K562 (cell line): ENCODE measurements around the gene TAAR1. TPM values are rescaled to one million over a fixed set of nuclear protein-coding genes. Genes with fewer than 3 reads are reported as not detected.

Source experiments
- ATAC-seq: fragments of 200-7000 bp; cut with Tn5 transposase; 3 replicates; pipeline ENCODE4 v1.9.1; 2020; ENCODE audit warnings: moderate library complexity
- BruUV-seq: library from RNA; stranded (reverse); fragments of 400-500 nt; replicated peaks from 2 replicates; lab custom pipeline; 2021; lab: Mats Ljungman, UMichigan
- CTCF ChIA-PET: fragments of 300-600 bp; formaldehyde crosslinking; extraction: SDS; loops from one replicate; lab custom pipeline; 2021; ENCODE audit warnings: low intra/inter-chr PET ratio; lab: Yijun Ruan, JAX
- POLR2A ChIA-PET: fragments of 300-600, 350-650 bp; sonication (Branson Sonifier 250); formaldehyde crosslinking; extraction: SDS; loops from one replicate; lab custom pipeline; 2021; ENCODE audit warnings: antibody characterized with exemption, inconsistent platforms; lab: Yijun Ruan, JAX
- DNase-seq, 4 experiments: peaks; one replicate each; pipeline versions ENCODE4 v3.0.0 to v3.0.0-alpha.2; 2011 to 2018; ENCODE audit warnings: low spot score in 3 of 4, mixed read lengths in 3 of 4; ENCODE audit errors: extremely low read depth in 1 of 4
- FAIRE-seq: peaks from 2 replicates; lab custom pipeline; 2011; peaks lifted over from hg19 to GRCh38; lab: Jason Lieb, UNC
- H2AFZ ChIP-seq: 2 replicates; pipeline ENCODE4 v1.6.0; 2011; ENCODE audit warnings: low read depth, low read length, control low read depth, inconsistent platforms
- H3K27ac ChIP-seq: fragments of 200-600 bp; 3 replicates; pipeline ENCODE4 v1.8.0; 2011; ENCODE audit warnings: low read depth, mild to moderate bottlenecking, control low read depth, inconsistent platforms, low read length, moderate library complexity, mixed read lengths; ENCODE audit errors: extremely low read depth
- H3K27me3 ChIP-seq, 2 experiments: fragments of 300-600 bp in 1 of 2; 2 replicates in 1 of 2; 3 replicates in 1 of 2; pipeline versions ENCODE4 v1.6.0 to v1.8.0; 2011; ENCODE audit warnings: inconsistent platforms in 2 of 2, low read length in 2 of 2, mild to moderate bottlenecking in 1 of 2, mixed read lengths in 1 of 2, moderate library complexity in 1 of 2; ENCODE audit not compliant: control insufficient read depth in 2 of 2, insufficient read depth in 2 of 2
- H3K36me3 ChIP-seq: fragments of 300-600 bp; 3 replicates; pipeline ENCODE4 v1.8.0; 2011; ENCODE audit warnings: mild to moderate bottlenecking, low read length, inconsistent platforms; ENCODE audit not compliant: control insufficient read depth, insufficient read depth
- H3K4me1 ChIP-seq, 2 experiments: fragments of 200-600 bp in 1 of 2; replicated peaks in 1 of 2; 2 replicates in 1 of 2; 3 replicates in 1 of 2; pipeline versions ENCODE4 v1.5.1 to v1.8.0; 2011; ENCODE audit warnings: inconsistent platforms in 2 of 2, low read length in 2 of 2, mild to moderate bottlenecking in 1 of 2, mixed read lengths in 1 of 2, moderate library complexity in 1 of 2; ENCODE audit not compliant: control insufficient read depth in 2 of 2, insufficient read depth in 2 of 2
- H3K4me2 ChIP-seq: 2 replicates; pipeline ENCODE4 v1.6.1; 2011; ENCODE audit warnings: low read length, control low read depth, inconsistent platforms, mixed read lengths; ENCODE audit not compliant: insufficient read depth
- H3K4me3 ChIP-seq: fragments of 200-600 bp; sonication (generic), shearing (Covaris generic); 2 replicates; pipeline ENCODE4 v1.5.1; 2016; ENCODE audit warnings: control low read depth, inconsistent platforms
- H3K79me2 ChIP-seq: fragments of 200-600 bp; 3 replicates; pipeline ENCODE4 v1.8.0; 2011; ENCODE audit warnings: low read length, inconsistent platforms; ENCODE audit not compliant: control insufficient read depth, insufficient read depth
- H3K9ac ChIP-seq, 2 experiments: 2 replicates each; pipeline versions ENCODE4 v1.6.0 to v1.6.1; 2011; ENCODE audit warnings: low read depth in 2 of 2, low read length in 2 of 2, control low read depth in 1 of 2, inconsistent platforms in 1 of 2, mild to moderate bottlenecking in 1 of 2, mixed read lengths in 1 of 2; ENCODE audit not compliant: insufficient read depth in 1 of 2
- H3K9me1 ChIP-seq: one replicate; pipeline ENCODE4 v1.6.0; 2011; ENCODE audit warnings: inconsistent platforms, mild to moderate bottlenecking, low read length, moderate library complexity; ENCODE audit not compliant: control insufficient read depth, insufficient read depth
- H3K9me3 ChIP-seq: replicated peaks from 2 replicates; pipeline ENCODE4 v1.5.1; 2011; ENCODE audit warnings: low read depth, low read length, inconsistent platforms; ENCODE audit not compliant: control insufficient read depth, insufficient read depth
- H4K20me1 ChIP-seq: replicated peaks from 2 replicates; pipeline ENCODE4 v1.6.1; 2011; ENCODE audit warnings: low read length, inconsistent platforms, mixed read lengths; ENCODE audit not compliant: control insufficient read depth, insufficient read depth
- BRF1 ChIP-seq: IDR thresholded peaks from 3 replicates; pipeline ENCODE4 v1.6.1; 2011; ENCODE audit warnings: borderline replicate concordance, mild to moderate bottlenecking; ENCODE audit not compliant: insufficient read length; ENCODE audit errors: extremely low read depth
- EHMT2 ChIP-seq: fragments of 450-650 bp; IDR thresholded peaks from 2 replicates; pipeline ENCODE4 v1.6.1; 2018; ENCODE audit warnings: antibody characterized with exemption
- WGBS: fragments of 100-300 bp; shearing (Covaris generic); methylation state at CpG from one replicate; pipeline ENCODE4 v1.1.6; 2016; ENCODE audit warnings: low coverage, mixed read lengths; ENCODE audit not compliant: insufficient coverage; ENCODE audit errors: missing lambda C conversion rate; 5-methylcytosine and 5-hydroxymethylcytosine counted together
- in situ Hi-C: fragments of 300-500 bp; cut with MboI; formaldehyde crosslinking; loops from 4 replicates; pipeline ENCODE4 v1.15.0; 2018; ENCODE audit warnings: inconsistent platforms, mixed read lengths
- intact Hi-C: fragments of 100-400 bp; cut with micrococcal nuclease; formaldehyde crosslinking; loops from 2 replicates; pipeline ENCODE4 v1.14.2; 2022
- polyA plus RNA-seq, 8 experiments: library from polyadenylated mRNA; depleted of rRNA in 4 of 8; stranded (reverse) in 5 of 8; unstranded in 3 of 8; fragments of >200 nt; fragmentation: Nextera tagmentation in 2 of 8; fragmentation: Illumina TruSeq in 1 of 8; extraction: Ambion mirVana in 2 of 8; extraction: Trizol in 1 of 8; gene quantifications; 2 replicates each; pipeline versions ENCODE4 v1.2.1 to v1.2.3, GENCODE V29; 2011 to 2014; ENCODE audit warnings: inconsistent platforms in 1 of 8, missing spikeins in 1 of 8
- total RNA-seq, 7 experiments: library from RNA; depleted of rRNA in 6 of 7; stranded (reverse); fragments of >200 nt in 6 of 7; fragmentation: Illumina TruSeq in 2 of 7; extraction: Trizol in 2 of 7; gene quantifications; 2 replicates each; pipeline versions ENCODE4 v1.2.1 to v1.2.3, GENCODE V29; 2011 to 2021; ENCODE audit warnings: low replicate concordance in 1 of 7
- TF ChIP-seq, protein P1 (sequence below): sonication (generic); formaldehyde crosslinking; IDR thresholded peaks from 2 replicates; pipeline ENCODE4 v1.4.0; 2020; ENCODE audit warnings: mild to moderate bottlenecking, missing genetic modification reagents
- TF ChIP-seq, protein P2 (sequence below), 3 experiments: fragments of 200-800 bp in 1 of 3; fragments of 250-450 bp in 1 of 3; fragments of 450-650 bp in 1 of 3; sonication (Bioruptor Pico) in 1 of 3; sonication (Bioruptor generic) in 1 of 3; formaldehyde crosslinking in 1 of 3; IDR thresholded peaks; 2 replicates each; pipeline versions ENCODE4 v1.6.1 to v1.8.0; 2016 to 2022; ENCODE audit warnings: mild to moderate bottlenecking in 2 of 3, missing genetic modification characterization in 2 of 3, missing compliant biosample characterization in 1 of 3, moderate library complexity in 1 of 3

TAAR1 gene
- total and polyA plus RNA-seq, 9 of the 15 experiments (the other 6 are each of a cell fraction or from before 2014, with no cell fraction given) = not detected

DNA sequence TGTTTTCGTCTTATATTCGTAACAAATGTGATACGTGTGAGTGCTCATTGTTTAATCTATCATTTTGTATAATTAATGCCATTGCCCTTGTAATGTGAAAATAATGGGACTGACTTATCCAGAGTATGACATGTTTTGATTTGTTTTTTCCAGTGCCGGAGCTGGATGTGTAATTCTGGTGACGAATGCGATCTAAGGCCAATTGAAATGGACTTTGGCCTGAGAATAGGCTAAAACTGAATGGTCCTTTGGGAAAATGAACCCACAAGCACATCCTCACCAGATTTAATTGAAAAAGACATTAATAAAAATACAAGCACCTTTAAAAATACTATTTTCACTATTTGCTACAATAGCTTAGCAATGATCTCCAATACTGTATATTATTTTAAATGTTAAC is 62.8 kb downstream of the TAAR1 start:
- no peak for ATAC-seq
- no peak for DNase-seq
- no TSS peak for BruUV-seq
- no peak overlapping the region for H3K4me3 ChIP-seq
- H4K20me1 ChIP-seq = no peaks in the 10 kb centered on the region
- no peaks in the 10 kb centered on the region for H3K4me1 ChIP-seq
- TF ChIP-seq, protein P1, sequence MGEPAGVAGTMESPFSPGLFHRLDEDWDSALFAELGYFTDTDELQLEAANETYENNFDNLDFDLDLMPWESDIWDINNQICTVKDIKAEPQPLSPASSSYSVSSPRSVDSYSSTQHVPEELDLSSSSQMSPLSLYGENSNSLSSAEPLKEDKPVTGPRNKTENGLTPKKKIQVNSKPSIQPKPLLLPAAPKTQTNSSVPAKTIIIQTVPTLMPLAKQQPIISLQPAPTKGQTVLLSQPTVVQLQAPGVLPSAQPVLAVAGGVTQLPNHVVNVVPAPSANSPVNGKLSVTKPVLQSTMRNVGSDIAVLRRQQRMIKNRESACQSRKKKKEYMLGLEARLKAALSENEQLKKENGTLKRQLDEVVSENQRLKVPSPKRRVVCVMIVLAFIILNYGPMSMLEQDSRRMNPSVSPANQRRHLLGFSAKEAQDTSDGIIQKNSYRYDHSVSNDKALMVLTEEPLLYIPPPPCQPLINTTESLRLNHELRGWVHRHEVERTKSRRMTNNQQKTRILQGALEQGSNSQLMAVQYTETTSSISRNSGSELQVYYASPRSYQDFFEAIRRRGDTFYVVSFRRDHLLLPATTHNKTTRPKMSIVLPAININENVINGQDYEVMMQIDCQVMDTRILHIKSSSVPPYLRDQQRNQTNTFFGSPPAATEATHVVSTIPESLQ (CRISPR knock-in tag) = no peak
- TF ChIP-seq BRF1 (no peak), EHMT2 (no peak)
- TF ChIP-seq, protein P2, sequence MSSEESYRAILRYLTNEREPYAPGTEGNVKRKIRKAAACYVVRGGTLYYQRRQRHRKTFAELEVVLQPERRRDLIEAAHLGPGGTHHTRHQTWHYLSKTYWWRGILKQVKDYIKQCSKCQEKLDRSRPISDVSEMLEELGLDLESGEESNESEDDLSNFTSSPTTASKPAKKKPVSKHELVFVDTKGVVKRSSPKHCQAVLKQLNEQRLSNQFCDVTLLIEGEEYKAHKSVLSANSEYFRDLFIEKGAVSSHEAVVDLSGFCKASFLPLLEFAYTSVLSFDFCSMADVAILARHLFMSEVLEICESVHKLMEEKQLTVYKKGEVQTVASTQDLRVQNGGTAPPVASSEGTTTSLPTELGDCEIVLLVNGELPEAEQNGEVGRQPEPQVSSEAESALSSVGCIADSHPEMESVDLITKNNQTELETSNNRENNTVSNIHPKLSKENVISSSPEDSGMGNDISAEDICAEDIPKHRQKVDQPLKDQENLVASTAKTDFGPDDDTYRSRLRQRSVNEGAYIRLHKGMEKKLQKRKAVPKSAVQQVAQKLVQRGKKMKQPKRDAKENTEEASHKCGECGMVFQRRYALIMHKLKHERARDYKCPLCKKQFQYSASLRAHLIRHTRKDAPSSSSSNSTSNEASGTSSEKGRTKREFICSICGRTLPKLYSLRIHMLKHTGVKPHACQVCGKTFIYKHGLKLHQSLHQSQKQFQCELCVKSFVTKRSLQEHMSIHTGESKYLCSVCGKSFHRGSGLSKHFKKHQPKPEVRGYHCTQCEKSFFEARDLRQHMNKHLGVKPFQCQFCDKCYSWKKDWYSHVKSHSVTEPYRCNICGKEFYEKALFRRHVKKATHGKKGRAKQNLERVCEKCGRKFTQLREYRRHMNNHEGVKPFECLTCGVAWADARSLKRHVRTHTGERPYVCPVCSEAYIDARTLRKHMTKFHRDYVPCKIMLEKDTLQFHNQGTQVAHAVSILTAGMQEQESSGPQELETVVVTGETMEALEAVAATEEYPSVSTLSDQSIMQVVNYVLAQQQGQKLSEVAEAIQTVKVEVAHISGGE (CRISPR knock-in tag; IDR thresholded peaks at IDR 0.05) = no peak
- TF ChIP-seq, all 486 proteins: peak for 0
- ChIA-PET CTCF (interaction anchor here (0.7 kb wide), 1 partner anchor 942 kb away, joined by 3 read pairs; no protein-coding TSS in a partner anchor), POLR2A (interaction anchor here (0.8 kb wide), 1 partner anchor 9 kb away, joined by 3 read pairs; no protein-coding TSS in a partner anchor)
- no peaks in the 10 kb centered on the region for H3K9me3 ChIP-seq
- in situ Hi-C loops (no loop called here), intact Hi-C loops (no loop called here)
- H3K27ac ChIP-seq = no peak overlapping the region
- under 1% methylated on average over 6 of the region's 6 CpGs for WGBS
- no peaks in the 10 kb centered on the region for H3K27me3 ChIP-seq
- no peaks in the 10 kb centered on the region for H3K79me2 ChIP-seq
- H2AFZ ChIP-seq = no peak overlapping the region
- H3K36me3 ChIP-seq = no peaks in the 10 kb centered on the region
- FAIRE-seq = no peak
- no peak overlapping the region for H3K4me2 ChIP-seq
- H3K9me1 ChIP-seq = no peaks in the 10 kb centered on the region
- no peak overlapping the region for H3K9ac ChIP-seq

Other genes with a start within 250 kb of the TAAR1 start
Only the 7 nearest of the 10 such genes appear.
- not detected in 2 replicates for gene TAAR9, start 120.9 kb downstream of the TAAR1 start, total RNA-seq (2014; rRNA removed)
- gene TAAR9, start 120.9 kb downstream of the TAAR1 start, total RNA-seq (2014; rRNA removed; fragmentation: Illumina TruSeq; extraction: Trizol) = not detected in 2 replicates
- gene TAAR9, start 120.9 kb downstream of the TAAR1 start, total RNA-seq (2015; rRNA removed; fragmentation: Illumina TruSeq; extraction: Trizol) = not detected in 2 replicates
- not detected in 2 replicates for gene TAAR9, start 120.9 kb downstream of the TAAR1 start, total RNA-seq (2021)
- not detected in 2 replicates for gene TAAR9, start 120.9 kb downstream of the TAAR1 start, polyA plus RNA-seq (2011; rRNA removed)
- gene TAAR9, start 120.9 kb downstream of the TAAR1 start, polyA plus RNA-seq (2014; fragmentation: Illumina TruSeq; extraction: Trizol) = not detected in 2 replicates
- gene TAAR9, start 120.9 kb downstream of the TAAR1 start, polyA plus RNA-seq (2014; fragmentation: Nextera tagmentation; extraction: Ambion mirVana) = not detected
- gene TAAR9, start 120.9 kb downstream of the TAAR1 start, polyA plus RNA-seq (2014; rRNA removed) = not detected in 2 replicates
- gene TAAR8, start 106.5 kb downstream of the TAAR1 start, total RNA-seq (2014; rRNA removed) = not detected in 2 replicates
- not detected in 2 replicates for gene TAAR8, start 106.5 kb downstream of the TAAR1 start, total RNA-seq (2014; rRNA removed; fragmentation: Illumina TruSeq; extraction: Trizol)
- gene TAAR8, start 106.5 kb downstream of the TAAR1 start, total RNA-seq (2015; rRNA removed; fragmentation: Illumina TruSeq; extraction: Trizol) = not detected in 2 replicates
- gene TAAR8, start 106.5 kb downstream of the TAAR1 start, total RNA-seq (2021) = not detected in 2 replicates
- not detected in 2 replicates for gene TAAR8, start 106.5 kb downstream of the TAAR1 start, polyA plus RNA-seq (2011; rRNA removed)
- not detected in 2 replicates for gene TAAR8, start 106.5 kb downstream of the TAAR1 start, polyA plus RNA-seq (2014; fragmentation: Illumina TruSeq; extraction: Trizol)
- not detected for gene TAAR8, start 106.5 kb downstream of the TAAR1 start, polyA plus RNA-seq (2014; fragmentation: Nextera tagmentation; extraction: Ambion mirVana)
- gene TAAR8, start 106.5 kb downstream of the TAAR1 start, polyA plus RNA-seq (2014; rRNA removed) = not detected in 2 replicates
- gene TAAR6, start 88.9 kb downstream of the TAAR1 start, total RNA-seq (2014; rRNA removed) = not detected in 2 replicates
- gene TAAR6, start 88.9 kb downstream of the TAAR1 start, total RNA-seq (2014; rRNA removed; fragmentation: Illumina TruSeq; extraction: Trizol) = not detected in 2 replicates
- gene TAAR6, start 88.9 kb downstream of the TAAR1 start, total RNA-seq (2015; rRNA removed; fragmentation: Illumina TruSeq; extraction: Trizol) = not detected in 2 replicates
- gene TAAR6, start 88.9 kb downstream of the TAAR1 start, total RNA-seq (2021) = not detected in 2 replicates
- not detected in 2 replicates for gene TAAR6, start 88.9 kb downstream of the TAAR1 start, polyA plus RNA-seq (2011; rRNA removed)
- gene TAAR6, start 88.9 kb downstream of the TAAR1 start, polyA plus RNA-seq (2014; fragmentation: Illumina TruSeq; extraction: Trizol) = not detected in 2 replicates
- not detected for gene TAAR6, start 88.9 kb downstream of the TAAR1 start, polyA plus RNA-seq (2014; fragmentation: Nextera tagmentation; extraction: Ambion mirVana)
- gene TAAR6, start 88.9 kb downstream of the TAAR1 start, polyA plus RNA-seq (2014; rRNA removed) = not detected in 2 replicates
- not detected in 2 replicates for gene TAAR5, start 69.4 kb downstream of the TAAR1 start, total RNA-seq (2014; rRNA removed)
- gene TAAR5, start 69.4 kb downstream of the TAAR1 start, total RNA-seq (2014; rRNA removed; fragmentation: Illumina TruSeq; extraction: Trizol) = not detected in 2 replicates
- not detected in 2 replicates for gene TAAR5, start 69.4 kb downstream of the TAAR1 start, total RNA-seq (2015; rRNA removed; fragmentation: Illumina TruSeq; extraction: Trizol)
- not detected in 2 replicates for gene TAAR5, start 69.4 kb downstream of the TAAR1 start, total RNA-seq (2021)
- gene TAAR5, start 69.4 kb downstream of the TAAR1 start, polyA plus RNA-seq (2011; rRNA removed) = not detected in 2 replicates
- not detected in 2 replicates for gene TAAR5, start 69.4 kb downstream of the TAAR1 start, polyA plus RNA-seq (2014; fragmentation: Illumina TruSeq; extraction: Trizol)
- not detected for gene TAAR5, start 69.4 kb downstream of the TAAR1 start, polyA plus RNA-seq (2014; fragmentation: Nextera tagmentation; extraction: Ambion mirVana)
- not detected in 2 replicates for gene TAAR5, start 69.4 kb downstream of the TAAR1 start, polyA plus RNA-seq (2014; rRNA removed)
- not detected in 2 replicates for gene TAAR2, start 34.9 kb downstream of the TAAR1 start, total RNA-seq (2014; rRNA removed)
- gene TAAR2, start 34.9 kb downstream of the TAAR1 start, total RNA-seq (2014; rRNA removed; fragmentation: Illumina TruSeq; extraction: Trizol) = not detected in 2 replicates
- gene TAAR2, start 34.9 kb downstream of the TAAR1 start, total RNA-seq (2015; rRNA removed; fragmentation: Illumina TruSeq; extraction: Trizol) = not detected in 2 replicates
- not detected in 2 replicates for gene TAAR2, start 34.9 kb downstream of the TAAR1 start, total RNA-seq (2021)
- gene TAAR2, start 34.9 kb downstream of the TAAR1 start, polyA plus RNA-seq (2011; rRNA removed) = not detected in 2 replicates
- not detected in 2 replicates for gene TAAR2, start 34.9 kb downstream of the TAAR1 start, polyA plus RNA-seq (2014; fragmentation: Illumina TruSeq; extraction: Trizol)
- gene TAAR2, start 34.9 kb downstream of the TAAR1 start, polyA plus RNA-seq (2014; fragmentation: Nextera tagmentation; extraction: Ambion mirVana) = not detected
- not detected in 2 replicates for gene TAAR2, start 34.9 kb downstream of the TAAR1 start, polyA plus RNA-seq (2014; rRNA removed)
- gene VNN1, start 54.9 kb upstream of the TAAR1 start, total RNA-seq (2014; rRNA removed) = not detected in 2 replicates
- gene VNN1, start 54.9 kb upstream of the TAAR1 start, total RNA-seq (2014; rRNA removed; fragmentation: Illumina TruSeq; extraction: Trizol) = not detected in 2 replicates
- not detected in 2 replicates for gene VNN1, start 54.9 kb upstream of the TAAR1 start, total RNA-seq (2015; rRNA removed; fragmentation: Illumina TruSeq; extraction: Trizol)
- not detected in 2 replicates for gene VNN1, start 54.9 kb upstream of the TAAR1 start, total RNA-seq (2021)
- 0.04 TPM in 1 of 2 replicates, not detected in the other for gene VNN1, start 54.9 kb upstream of the TAAR1 start, polyA plus RNA-seq (2011; rRNA removed)
- gene VNN1, start 54.9 kb upstream of the TAAR1 start, polyA plus RNA-seq (2014; fragmentation: Illumina TruSeq; extraction: Trizol) = not detected in 2 replicates
- gene VNN1, start 54.9 kb upstream of the TAAR1 start, polyA plus RNA-seq (2014; fragmentation: Nextera tagmentation; extraction: Ambion mirVana) = not detected
- not detected in 2 replicates for gene VNN1, start 54.9 kb upstream of the TAAR1 start, polyA plus RNA-seq (2014; rRNA removed)
- 0.20 TPM in 1 of 2 replicates, not detected in the other for gene VNN2, start 98.7 kb upstream of the TAAR1 start, total RNA-seq (2014; rRNA removed)
- 0.13 and 0.29 TPM in 2 replicates for gene VNN2, start 98.7 kb upstream of the TAAR1 start, total RNA-seq (2014; rRNA removed; fragmentation: Illumina TruSeq; extraction: Trizol)
- gene VNN2, start 98.7 kb upstream of the TAAR1 start, total RNA-seq (2015; rRNA removed; fragmentation: Illumina TruSeq; extraction: Trizol) = 0.36 and 0.64 TPM in 2 replicates
- gene VNN2, start 98.7 kb upstream of the TAAR1 start, total RNA-seq (2021) = 0.11 and 0.27 TPM in 2 replicates
- 0.08 and 0.20 TPM in 2 replicates for gene VNN2, start 98.7 kb upstream of the TAAR1 start, polyA plus RNA-seq (2011; rRNA removed)
- gene VNN2, start 98.7 kb upstream of the TAAR1 start, polyA plus RNA-seq (2014; fragmentation: Illumina TruSeq; extraction: Trizol) = 0.19 and 0.27 TPM in 2 replicates
- gene VNN2, start 98.7 kb upstream of the TAAR1 start, polyA plus RNA-seq (2014; fragmentation: Nextera tagmentation; extraction: Ambion mirVana) = under 1 TPM; 0.21 to 0.34 TPM
- 0.12 and 1.6 TPM in 2 replicates for gene VNN2, start 98.7 kb upstream of the TAAR1 start, polyA plus RNA-seq (2014; rRNA removed)